Thoracic aorta (tissue), 2 donors: ENCODE measurements around the gene MICB. TPM values are rescaled to one million over a fixed set of nuclear protein-coding genes. Genes with fewer than 3 reads are reported as not detected.

Experiments used
- ATAC-seq: fragments of 150-250 bp; one replicate; pipeline ENCODE4 v1.8.0; 2017; ENCODE audit warnings: low read depth; ENCODE audit not compliant: insufficient number of reproducible peaks, low FRiP score
- DNase-seq: peaks from one replicate; pipeline ENCODE4 v3.0.0-alpha.2; 2020; ENCODE audit warnings: low spot score
- H3K27ac ChIP-seq, 2 donors: fragments of 200-600 bp; sonication (generic); 1 replicate in 1 of 2; 2 replicates in 1 of 2; pipeline ENCODE4 v1.5.1; 2016; ENCODE audit warnings: mild to moderate bottlenecking in 2 of 2, moderate library complexity in 2 of 2
- H3K27me3 ChIP-seq: fragments of 200-600 bp; sonication (generic); replicated peaks from 2 replicates; pipeline ENCODE4 v1.6.0; 2016; ENCODE audit warnings: mild to moderate bottlenecking; ENCODE audit not compliant: insufficient read depth
- H3K36me3 ChIP-seq: fragments of 200-600 bp; sonication (generic); one replicate; pipeline ENCODE4 v1.5.1; 2016
- H3K4me1 ChIP-seq, 2 donors: fragments of 200-600 bp; sonication (generic); 1 replicate in 1 of 2; 2 replicates in 1 of 2; pipeline versions ENCODE4 v1.5.1 to v1.6.0; 2016; ENCODE audit warnings: low read depth in 2 of 2, mild to moderate bottlenecking in 1 of 2; ENCODE audit not compliant: control insufficient read depth in 1 of 2
- H3K4me3 ChIP-seq: fragments of 200-600 bp; sonication (generic); 2 replicates; pipeline ENCODE4 v1.5.1; 2016; ENCODE audit warnings: mild to moderate bottlenecking
- H3K9me3 ChIP-seq: fragments of 200-600 bp; sonication (generic); 2 replicates; pipeline ENCODE4 v1.5.1; 2016
- CTCF ChIP-seq: fragments of 200-600 bp; sonication (generic); IDR thresholded peaks from one replicate; pipeline ENCODE4 v1.5.1; 2019; ENCODE audit warnings: antibody characterized with exemption
- total RNA-seq, 2 donors: library from RNA; depleted of rRNA; stranded (reverse); fragments of >200 nt; gene quantifications; one replicate each; pipeline versions ENCODE4 v1.1.0 to v1.2.3, GENCODE V29; 2016

The MICB gene
- total RNA-seq, 2 donors from 2014 or later = 4.1 to 6.6 TPM

GRCh38 chr6:31558318-31558625, 60.3 kb downstream of the MICB start:
- DNase-seq = no peak
- no peak for TF ChIP-seq CTCF
- no peak for ATAC-seq
- Histone ChIP-seq H3K4me1 (peaks cover 12 to 24% of the 10 kb centered on the region in 2 donors), H3K27ac (no peak overlapping the region), H3K9me3 (no peaks in the 10 kb centered on the region), H3K4me3 (no peak overlapping the region), H3K36me3 (peaks cover 23% of the 10 kb centered on the region), H3K27me3 (no peaks in the 10 kb centered on the region)

GRCh38 chr6:31558631-31559500, 60.9 kb downstream of the MICB start:
- Histone ChIP-seq H3K27ac (peak overlapping the region in 1 of 2 donors; percentile 41), H3K9me3 (no peaks in the 10 kb centered on the region), H3K4me3 (peak overlapping the region; percentile 13), H3K27me3 (no peaks in the 10 kb centered on the region), H3K4me1 (peaks cover 12 to 24% of the 10 kb centered on the region in 2 donors), H3K36me3 (peaks cover 23% of the 10 kb centered on the region)
- TF ChIP-seq CTCF = no peak
- ATAC-seq = no peak
- no peak for DNase-seq

- peak overlapping the region; percentile 13 for H3K4me3 ChIP-seq
- peak overlapping the region in 1 of 2 donors; percentile 41 for H3K27ac ChIP-seq
- H3K9me3 ChIP-seq = no peaks in the 10 kb centered on the region
- no peak for DNase-seq
- H3K36me3 ChIP-seq = peaks cover 23% of the 10 kb centered on the region
- TF ChIP-seq CTCF = no peak
- H3K4me1 ChIP-seq = peaks cover 12 to 24% of the 10 kb centered on the region in 2 donors
- ATAC-seq = no peak
- H3K27me3 ChIP-seq = no peaks in the 10 kb centered on the region
Measured at GRCh38 chr6:31559606-31559957, 61.6 kb downstream of the MICB start.

- H3K9me3 ChIP-seq = no peaks in the 10 kb centered on the region
- H3K36me3 ChIP-seq = peaks cover 23% of the 10 kb centered on the region
- no peak for TF ChIP-seq CTCF
- peaks cover 12 to 24% of the 10 kb centered on the region in 2 donors for H3K4me1 ChIP-seq
- ATAC-seq = no peak
- no peak for DNase-seq
- no peak overlapping the region for H3K4me3 ChIP-seq
- H3K27me3 ChIP-seq = no peaks in the 10 kb centered on the region
- peak overlapping the region in 1 of 2 donors; percentile 41 for H3K27ac ChIP-seq
Measured at GRCh38 chr6:31559958-31560696, 62.2 kb downstream of the MICB start.

- DNase-seq = no peak
- ATAC-seq = no peak
- H3K4me1 ChIP-seq = peaks cover 12 to 24% of the 10 kb centered on the region in 2 donors
- TF ChIP-seq CTCF = no peak
- no peak overlapping the region for H3K4me3 ChIP-seq
- H3K27me3 ChIP-seq = no peaks in the 10 kb centered on the region
- H3K9me3 ChIP-seq = no peaks in the 10 kb centered on the region
- peaks cover 23% of the 10 kb centered on the region for H3K36me3 ChIP-seq
- peak overlapping the region in 1 of 2 donors; percentile 41 for H3K27ac ChIP-seq
Measured at GRCh38 chr6:31560697-31561058, 62.7 kb downstream of the MICB start.
